Measurements from ENCODE around the gene SMIM38. TPM values are rescaled to one million over a fixed set of nuclear protein-coding genes. Genes with fewer than 3 reads are reported as not detected.

SMIM38 gene
- total and polyA plus RNA-seq, 7 donors = 0.03 to 0.54 (median 0.10) TPM; not detected in 1

GRCh38 chr11:69120096-69120875, 35.4 kb upstream of the SMIM38 start:
- Histone ChIP-seq H3K4me1 (peaks cover 10% of the 10 kb centered on the region), H3K27ac (no peak overlapping the region), H3K27me3 (ENCODE audit: insufficient read depth in 3 of 3, low read length in 2 of 3) (peaks cover 0 to 3% (median 3%) of the 10 kb centered on the region in 3 donors), H3K4me3 (no peak overlapping the region), H3K9me3 (no peaks in the 10 kb centered on the region), H3K36me3 (ENCODE audit: insufficient read depth in 1 of 2, low read depth in 1 of 2) (no peaks in the 10 kb centered on the region)
- ATAC-seq (no peak), DNase-seq (no peak)
- intact Hi-C loops (cut with DNase I) = no loop called here
- no peak for TF ChIP-seq CTCF (IDR thresholded peaks at IDR 0.05)
- WGBS, 3 donors = 88 to 93% (median 89%) methylated on average over 21 of the region's 21 CpGs

DNA sequence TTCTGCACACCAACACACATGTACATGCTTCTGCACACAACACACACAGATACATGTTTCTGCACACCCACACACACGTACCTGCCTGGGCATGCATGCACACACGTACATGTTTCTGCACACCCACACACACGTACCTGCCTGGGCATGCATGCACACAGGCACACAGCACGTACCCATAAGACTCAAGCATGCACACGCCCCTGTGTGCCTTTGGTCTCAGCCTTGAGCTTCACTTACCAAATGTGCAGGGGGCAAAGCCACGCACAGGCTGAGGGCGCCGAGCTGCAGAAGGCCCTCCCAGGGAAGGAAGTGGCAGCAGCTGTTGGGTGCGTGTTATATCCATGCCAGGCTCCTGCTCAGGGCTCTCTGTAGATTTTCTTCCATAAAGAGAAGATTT, 34.7 kb upstream of the SMIM38 start:
- intact Hi-C loops (cut with DNase I) = no loop called here

DNA sequence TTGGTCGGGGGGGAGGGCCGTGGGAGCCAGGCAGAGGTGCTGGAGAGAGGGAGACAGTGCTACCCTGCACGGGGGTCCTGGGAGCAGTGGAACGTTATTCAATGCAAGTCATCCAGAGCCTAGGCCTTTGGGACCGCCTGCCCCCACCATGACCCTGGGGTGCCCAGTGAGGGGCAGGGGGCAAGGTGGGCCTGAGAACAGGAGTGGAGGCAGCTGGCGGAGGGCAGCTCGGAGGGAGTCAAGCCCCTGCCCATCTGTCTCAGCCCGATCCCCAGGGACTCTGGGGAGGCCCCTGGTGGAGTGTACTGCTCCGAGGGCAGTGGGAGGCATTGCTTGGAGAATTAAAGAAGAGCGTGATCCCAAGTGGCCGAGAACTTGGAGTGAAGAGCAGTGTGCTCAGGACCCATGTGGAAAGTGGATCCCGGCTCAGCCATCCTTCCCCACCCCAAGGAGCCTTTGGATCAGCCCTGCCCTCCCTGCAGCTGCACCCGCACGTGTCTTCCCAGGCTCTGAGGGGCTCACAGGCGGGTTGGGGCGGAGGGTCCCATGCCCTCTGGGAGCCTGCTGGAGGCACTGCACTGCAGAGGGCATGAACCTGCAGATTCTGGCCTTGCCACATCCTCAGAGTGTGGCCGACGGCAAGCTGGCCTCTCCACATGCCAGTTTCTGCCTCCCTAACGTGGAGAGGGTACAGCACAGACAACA, 34.0 kb upstream of the SMIM38 start:
- no peak for DNase-seq
- H3K4me3 ChIP-seq = no peak overlapping the region
- no peaks in the 10 kb centered on the region for H3K9me3 ChIP-seq
- H3K27ac ChIP-seq = no peak overlapping the region
- intact Hi-C loops (cut with DNase I) = no loop called here
- peaks cover 0 to 13% (median 3%) of the 10 kb centered on the region in 3 donors for H3K27me3 ChIP-seq (ENCODE audit: insufficient read depth in 3 of 3, low read length in 2 of 3)
- peaks cover 4% of the 10 kb centered on the region for H3K4me1 ChIP-seq
- no peak for ATAC-seq
- H3K36me3 ChIP-seq (ENCODE audit: insufficient read depth in 1 of 2, low read depth in 1 of 2) = no peaks in the 10 kb centered on the region
- no peak for TF ChIP-seq CTCF (IDR thresholded peaks at IDR 0.05)
- WGBS, 3 donors = 88 to 94% (median 90%) methylated on average over 18 to 19 of the region's 19 CpGs

More for the DNA sequence above, 34.7 kb upstream of the SMIM38 start:
- Histone ChIP-seq H3K27ac (no peak overlapping the region), H3K4me3 (no peak overlapping the region), H3K36me3 (ENCODE audit: insufficient read depth in 1 of 2, low read depth in 1 of 2) (no peaks in the 10 kb centered on the region), H3K27me3 (ENCODE audit: insufficient read depth in 3 of 3, low read length in 2 of 3) (peaks cover 0 to 10% (median 3%) of the 10 kb centered on the region in 3 donors), H3K4me1 (peaks cover 4% of the 10 kb centered on the region), H3K9me3 (no peaks in the 10 kb centered on the region)
- WGBS, 3 donors = 84 to 87% (median 86%) methylated on average over 9 of the region's 9 CpGs
- ATAC-seq (no peak), DNase-seq (no peak)
- TF ChIP-seq CTCF (IDR thresholded peaks at IDR 0.05) = no peak

GRCh38 chr11:69122326-69122629, 33.5 kb upstream of the SMIM38 start:
- Histone ChIP-seq H3K4me1 (peaks cover 4% of the 10 kb centered on the region), H3K27me3 (ENCODE audit: insufficient read depth in 3 of 3, low read length in 2 of 3) (peaks cover 0 to 14% (median 3%) of the 10 kb centered on the region in 3 donors), H3K9me3 (no peaks in the 10 kb centered on the region), H3K4me3 (no peak overlapping the region), H3K36me3 (ENCODE audit: insufficient read depth in 1 of 2, low read depth in 1 of 2) (no peaks in the 10 kb centered on the region), H3K27ac (no peak overlapping the region)
- DNase-seq = no peak
- intact Hi-C loops (cut with DNase I) = no loop called here
- TF ChIP-seq CTCF (IDR thresholded peaks at IDR 0.05) = no peak
- 93 to 94% (median 94%) methylated on average over 9 of the region's 9 CpGs for WGBS, 3 donors
- ATAC-seq = no peak
